ENCODE measurements around the gene ARL16.
A peak's percentile ranks its signal among the peaks of the same experiment; 100 is the strongest.

Gene ARL16

GRCh38 chr17:81665205-81666091, 18.1 kb downstream of the ARL16 start:
- TF ChIP-seq, protein P1, sequence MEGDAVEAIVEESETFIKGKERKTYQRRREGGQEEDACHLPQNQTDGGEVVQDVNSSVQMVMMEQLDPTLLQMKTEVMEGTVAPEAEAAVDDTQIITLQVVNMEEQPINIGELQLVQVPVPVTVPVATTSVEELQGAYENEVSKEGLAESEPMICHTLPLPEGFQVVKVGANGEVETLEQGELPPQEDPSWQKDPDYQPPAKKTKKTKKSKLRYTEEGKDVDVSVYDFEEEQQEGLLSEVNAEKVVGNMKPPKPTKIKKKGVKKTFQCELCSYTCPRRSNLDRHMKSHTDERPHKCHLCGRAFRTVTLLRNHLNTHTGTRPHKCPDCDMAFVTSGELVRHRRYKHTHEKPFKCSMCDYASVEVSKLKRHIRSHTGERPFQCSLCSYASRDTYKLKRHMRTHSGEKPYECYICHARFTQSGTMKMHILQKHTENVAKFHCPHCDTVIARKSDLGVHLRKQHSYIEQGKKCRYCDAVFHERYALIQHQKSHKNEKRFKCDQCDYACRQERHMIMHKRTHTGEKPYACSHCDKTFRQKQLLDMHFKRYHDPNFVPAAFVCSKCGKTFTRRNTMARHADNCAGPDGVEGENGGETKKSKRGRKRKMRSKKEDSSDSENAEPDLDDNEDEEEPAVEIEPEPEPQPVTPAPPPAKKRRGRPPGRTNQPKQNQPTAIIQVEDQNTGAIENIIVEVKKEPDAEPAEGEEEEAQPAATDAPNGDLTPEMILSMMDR (IDR thresholded peaks at IDR 0.05; ENCODE audit: borderline replicate concordance, insufficient read depth, low read depth, low read length): no peak

GRCh38 chr17:81664051-81664470, 19.5 kb downstream of the ARL16 start:
- H3K4me3 ChIP-seq (ENCODE audit: low read depth, low read length): no peak overlapping the region
- TF ChIP-seq, protein P1 (IDR thresholded peaks at IDR 0.05; ENCODE audit: borderline replicate concordance, insufficient read depth, low read depth, low read length): no peak

More at GRCh38 chr17:81665205-81666091, 18.1 kb downstream of the ARL16 start:
- peak overlapping the region; percentile 100 for H3K4me3 ChIP-seq (ENCODE audit: low read depth, low read length)

DNA sequence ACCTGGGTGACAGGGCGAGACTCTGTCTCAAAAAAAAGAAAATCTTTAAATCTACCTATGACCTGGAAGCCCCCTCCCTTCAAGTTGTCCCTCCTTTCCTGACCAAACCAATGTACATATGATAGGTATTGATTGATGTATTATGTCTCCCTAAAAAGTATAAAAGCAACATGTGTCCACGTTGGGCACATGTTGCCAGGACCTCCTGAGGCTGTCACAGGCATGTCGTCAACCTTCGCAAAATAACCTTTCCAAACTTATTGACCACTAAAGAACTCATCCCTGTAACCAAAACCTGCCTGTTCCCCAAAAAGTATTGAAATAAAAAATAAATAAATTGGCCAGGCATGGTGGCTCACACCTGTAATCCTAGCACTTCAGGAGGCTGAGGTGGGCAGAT, 21.6 kb downstream of the ARL16 start:
- TF ChIP-seq, protein P1 (IDR thresholded peaks at IDR 0.05; ENCODE audit: borderline replicate concordance, insufficient read depth, low read depth, low read length): no peak
- no peak overlapping the region for H3K4me3 ChIP-seq (ENCODE audit: low read depth, low read length)

DNA sequence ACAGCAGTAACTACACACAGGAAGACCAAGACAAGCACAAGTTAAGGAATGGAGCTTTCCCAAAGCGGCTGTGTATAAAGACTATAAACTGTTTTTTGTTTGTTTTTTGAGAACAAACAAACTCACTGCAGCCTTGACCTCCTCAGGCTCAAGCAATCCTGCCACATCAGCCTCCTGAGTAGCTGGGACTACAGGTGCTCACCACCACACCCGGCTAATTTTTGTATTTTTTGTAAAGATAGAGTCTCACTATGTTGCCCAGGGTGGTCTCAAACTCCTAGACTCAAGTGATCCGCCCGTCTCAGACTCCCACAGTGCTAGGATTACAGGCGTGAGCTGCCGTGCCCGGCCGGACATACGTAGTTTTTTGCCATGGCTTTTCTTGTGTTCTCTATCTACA, 23.2 kb downstream of the ARL16 start:
- H3K4me3 ChIP-seq (ENCODE audit: low read depth, low read length): no peak overlapping the region
- TF ChIP-seq, protein P1 (IDR thresholded peaks at IDR 0.05; ENCODE audit: borderline replicate concordance, insufficient read depth, low read depth, low read length): no peak

GRCh38 chr17:81659038-81659437, 24.6 kb downstream of the ARL16 start:
- no peak overlapping the region for H3K4me3 ChIP-seq (ENCODE audit: low read depth, low read length)
- TF ChIP-seq, protein P1 (IDR thresholded peaks at IDR 0.05; ENCODE audit: borderline replicate concordance, insufficient read depth, low read depth, low read length): no peak

GRCh38 chr17:81656835-81657234, 26.8 kb downstream of the ARL16 start:
- TF ChIP-seq, protein P1 (IDR thresholded peaks at IDR 0.05; ENCODE audit: borderline replicate concordance, insufficient read depth, low read depth, low read length): no peak
- no peak overlapping the region for H3K4me3 ChIP-seq (ENCODE audit: low read depth, low read length)
